Fibroblast of skin of left biceps (primary cell): ENCODE results near the gene KRT16.
A peak's percentile ranks its signal among the peaks of the same experiment; 100 is the strongest.
"Not testable (repeated sequence)": the region's sequence is repeated elsewhere in the genome, so short reads cannot be mapped to it uniquely, and the experiment has no call there.

Experiments
- DNase-seq, 2 experiments: peaks; one replicate each; pipeline ENCODE4 v3.0.0-alpha.2; 2013; ENCODE audit warnings: low read depth in 2 of 2

The KRT16 gene

DNA sequence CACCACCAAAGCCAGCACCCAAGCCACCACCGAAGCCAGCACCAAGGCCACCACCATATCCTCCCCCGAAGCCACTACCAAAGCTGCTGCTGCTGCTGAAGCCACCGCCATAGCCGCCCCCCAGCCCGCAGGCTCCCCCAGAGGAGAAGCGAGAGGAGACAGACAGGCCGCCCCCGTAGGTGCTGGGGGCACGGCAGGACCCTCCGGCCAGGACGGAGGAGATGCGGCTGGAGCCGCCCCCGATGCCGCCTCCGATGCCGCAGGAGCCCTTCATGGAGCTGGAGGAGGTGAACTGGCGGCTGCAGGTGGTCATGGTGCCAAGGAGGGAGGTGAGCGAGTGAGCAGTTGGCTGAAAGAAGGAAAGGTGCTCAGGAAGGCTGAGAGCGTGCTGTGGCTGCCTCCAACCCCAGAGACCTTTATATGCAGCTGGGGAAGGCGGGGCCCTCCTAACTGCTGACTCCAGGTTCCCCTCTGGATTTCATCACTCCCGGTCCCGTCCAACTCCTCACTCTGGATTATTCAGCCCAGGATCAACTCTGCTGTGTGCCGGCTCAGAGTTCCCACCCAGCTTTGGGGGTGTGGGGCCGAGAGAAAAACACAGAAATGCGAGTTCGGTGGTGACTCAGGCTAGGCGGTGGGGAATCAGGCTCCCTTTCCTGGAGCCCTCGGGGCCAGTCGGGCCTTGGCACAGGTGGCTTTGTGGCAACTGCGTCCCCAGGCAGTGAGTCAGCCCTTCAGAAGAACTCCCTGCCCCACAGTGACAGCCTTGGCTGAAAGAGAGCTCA lies at the start of gene KRT16:
Gene KRT16, minus strand, starts transcription at position 392 of the 785 bp plus-strand sequence. Its CDS starts 79 bp downstream, at position 313.
- not testable (repeated sequence) for DNase-seq

DNA sequence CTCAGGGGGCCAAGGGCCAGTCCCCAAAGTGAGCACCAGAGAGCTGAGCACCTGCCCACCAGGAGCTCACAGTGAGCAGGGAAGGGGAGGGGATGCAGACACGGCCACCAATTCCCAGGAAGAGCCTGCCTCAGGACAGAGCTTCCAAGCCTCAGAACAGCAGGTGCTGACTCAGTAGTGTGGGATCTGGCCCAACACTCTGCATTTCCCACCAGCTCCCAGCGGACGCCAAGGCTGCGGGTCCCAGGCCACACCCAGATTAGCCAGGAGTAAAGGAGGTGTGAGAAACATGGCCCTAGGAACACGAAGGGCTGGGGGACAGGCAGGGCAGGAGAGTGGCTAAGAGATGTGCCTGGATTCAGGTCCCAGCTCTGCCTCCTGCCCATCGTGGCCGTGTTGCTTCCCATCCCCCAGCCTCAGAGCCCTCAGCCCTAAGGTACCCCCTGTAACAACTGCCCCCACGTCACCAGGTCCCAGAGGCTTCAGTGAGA lies 47.7 kb upstream of the KRT16 start:
- DNase-seq = no peak

GRCh38 chr17:41659427-41660212 lies 47.1 kb upstream of the KRT16 start:
- DNase-seq = no peak

- DNase-seq = no peak
Observed at GRCh38 chr17:41658846-41659245, 46.3 kb upstream of the KRT16 start.

DNA sequence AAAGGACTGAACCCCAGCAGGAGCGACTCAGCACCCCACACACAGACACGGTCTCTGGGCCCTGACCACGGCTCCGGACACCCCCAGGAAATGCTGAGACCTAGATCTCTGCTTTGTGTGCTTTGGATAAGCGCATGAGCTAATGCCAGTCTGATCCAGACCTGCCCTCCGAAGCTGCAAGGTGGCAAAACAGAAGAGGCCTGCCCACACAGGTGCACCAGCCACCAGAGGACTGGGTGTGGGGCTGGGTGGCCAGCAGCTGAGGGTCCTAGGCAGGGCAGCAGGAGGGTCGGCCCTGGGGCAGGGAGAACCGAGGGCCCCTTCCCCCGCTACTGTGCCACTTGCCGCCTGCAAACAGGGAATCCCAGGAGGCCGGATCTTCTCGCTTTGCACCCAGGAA lies 45.4 kb upstream of the KRT16 start:
- DNase-seq = no peak

DNA sequence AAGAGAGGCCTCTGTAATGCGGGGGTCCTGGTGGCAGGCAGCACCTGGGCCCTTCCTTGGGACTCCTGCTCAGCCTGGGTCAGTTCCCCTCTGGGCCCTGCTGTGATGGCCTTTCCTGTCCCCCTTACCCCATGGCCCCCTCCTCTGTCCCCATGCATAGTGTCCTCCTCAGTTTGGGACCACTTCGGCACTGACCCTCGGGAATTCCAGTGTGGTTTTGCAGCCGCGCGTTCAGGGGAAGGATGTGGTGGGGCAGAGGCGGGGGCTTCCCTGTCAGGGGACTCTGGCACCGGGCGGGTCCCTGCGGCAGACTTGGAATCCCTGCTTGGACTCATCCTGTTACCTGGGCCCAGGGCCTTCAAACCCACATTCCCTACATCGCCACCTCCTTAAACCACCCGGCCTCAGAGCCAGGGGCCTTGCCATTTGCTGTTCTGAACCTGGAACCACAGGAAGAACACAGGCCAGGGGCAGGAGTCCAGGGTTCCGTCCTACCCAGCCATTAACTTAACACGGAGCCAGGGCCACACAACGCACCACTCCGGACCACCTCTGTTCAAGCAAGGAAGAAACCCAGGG lies 44.7 kb upstream of the KRT16 start:
- DNase-seq = no peak

DNA sequence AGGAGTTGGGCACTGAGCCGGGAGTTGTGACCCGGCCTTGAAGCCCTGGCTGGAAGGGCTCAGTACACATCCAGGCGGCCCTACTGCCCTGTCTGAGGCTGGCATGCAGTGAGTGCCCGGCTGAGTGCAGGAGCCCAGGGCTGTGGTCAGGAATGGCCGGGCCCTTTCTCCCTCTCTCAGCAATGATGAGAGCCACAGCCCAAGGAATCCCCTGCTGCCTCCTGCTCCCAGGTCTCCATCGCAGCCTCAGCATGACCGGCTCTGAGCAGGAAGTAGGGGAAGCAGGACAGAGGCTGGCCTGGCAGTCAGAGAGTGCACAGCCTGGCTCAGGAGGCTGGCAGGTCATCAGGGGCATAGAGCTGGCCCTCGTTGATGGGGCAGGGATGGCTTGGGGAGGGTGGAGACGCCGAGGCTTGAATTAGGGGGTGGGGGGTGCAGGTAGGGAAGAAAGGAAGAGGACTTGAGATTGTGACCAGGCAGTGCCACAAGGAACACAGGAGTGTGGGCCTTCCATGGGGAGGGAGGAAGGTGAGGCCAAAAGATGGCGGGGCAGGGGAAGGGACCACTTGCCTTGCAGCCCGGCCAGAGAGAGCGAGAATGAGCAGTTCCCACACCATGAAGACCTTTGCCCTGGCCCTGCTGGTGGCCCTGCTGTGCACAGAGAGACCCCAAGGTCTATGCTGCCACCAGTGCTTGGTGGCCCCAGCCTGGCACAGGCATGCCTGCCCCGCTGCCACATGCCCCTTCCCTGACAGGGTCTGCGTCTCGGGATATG lies 43.9 kb upstream of the KRT16 start:
- no peak for DNase-seq

DNA sequence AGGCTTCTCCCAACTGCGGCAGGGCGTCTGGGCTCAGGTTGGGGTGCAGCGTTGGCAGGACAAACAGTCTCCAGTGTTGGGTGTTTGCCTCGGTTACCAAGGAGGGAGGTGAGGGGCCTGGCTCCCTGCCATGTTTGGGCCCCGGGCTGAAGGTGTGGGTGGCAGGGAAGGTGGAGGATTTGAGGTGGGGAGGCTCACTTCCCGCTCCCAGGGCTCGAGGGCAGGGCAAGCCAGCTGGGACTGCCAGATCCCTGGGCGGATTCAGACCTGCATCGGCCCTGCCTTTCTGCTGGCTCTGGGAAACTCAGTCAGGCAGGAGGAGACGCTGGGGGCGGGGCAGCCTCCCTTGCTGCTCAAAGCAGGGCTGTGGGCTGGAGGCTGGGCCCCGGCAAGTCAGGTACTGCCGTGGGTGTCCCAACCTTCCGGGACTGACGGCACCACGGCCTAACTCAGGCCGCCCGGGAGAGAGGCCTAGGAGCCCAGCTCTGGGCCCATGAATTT lies 43.1 kb upstream of the KRT16 start:
- DNase-seq = no peak

DNA sequence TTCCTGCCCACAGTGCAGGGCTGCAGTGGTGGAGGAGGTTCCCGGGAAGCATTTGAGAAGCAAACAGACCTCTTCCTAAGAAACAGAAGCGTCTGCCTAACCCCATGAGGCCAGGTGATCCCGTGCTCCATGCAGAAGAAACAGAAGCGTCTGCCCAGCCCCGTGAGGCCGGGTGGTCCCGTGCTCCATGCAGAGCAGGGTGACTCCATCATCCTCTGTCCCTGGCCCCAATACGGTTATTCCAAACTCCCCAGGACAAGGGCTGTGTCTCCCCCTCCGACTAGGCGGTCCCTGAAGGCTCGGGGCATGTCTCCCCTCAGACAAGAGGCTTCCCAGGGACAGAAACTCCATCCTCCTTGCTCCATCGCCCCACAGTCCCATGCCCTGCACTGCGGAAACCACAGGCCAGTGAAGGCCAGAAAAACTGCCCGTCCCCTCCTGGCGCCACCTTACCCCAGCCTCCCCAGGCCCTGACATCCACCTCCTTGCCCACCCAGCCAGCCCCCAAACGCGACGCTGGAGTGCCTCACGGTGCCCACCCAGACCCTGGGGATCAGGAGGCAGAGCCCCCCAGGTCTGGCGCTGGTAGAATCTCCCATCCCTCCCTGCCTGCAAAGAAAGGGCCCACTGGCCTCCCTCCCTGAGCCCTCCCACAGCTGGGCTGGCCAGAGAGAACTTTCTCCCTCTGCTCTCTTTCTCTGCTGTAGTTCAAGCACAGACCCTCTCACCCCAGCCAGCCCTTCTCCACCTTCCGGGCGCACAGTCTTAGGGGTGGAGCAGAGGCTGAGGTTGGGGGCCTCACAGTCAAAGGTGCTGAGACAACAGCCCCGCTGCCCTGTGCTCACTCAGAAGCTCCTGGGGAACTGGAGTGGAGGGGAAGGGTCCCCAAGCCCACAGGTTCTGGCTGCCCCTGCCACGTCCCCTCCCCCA lies 42.4 kb upstream of the KRT16 start:
- DNase-seq = no peak

GRCh38 chr17:41653892-41654677 lies 41.5 kb upstream of the KRT16 start:
- DNase-seq = no peak

DNA sequence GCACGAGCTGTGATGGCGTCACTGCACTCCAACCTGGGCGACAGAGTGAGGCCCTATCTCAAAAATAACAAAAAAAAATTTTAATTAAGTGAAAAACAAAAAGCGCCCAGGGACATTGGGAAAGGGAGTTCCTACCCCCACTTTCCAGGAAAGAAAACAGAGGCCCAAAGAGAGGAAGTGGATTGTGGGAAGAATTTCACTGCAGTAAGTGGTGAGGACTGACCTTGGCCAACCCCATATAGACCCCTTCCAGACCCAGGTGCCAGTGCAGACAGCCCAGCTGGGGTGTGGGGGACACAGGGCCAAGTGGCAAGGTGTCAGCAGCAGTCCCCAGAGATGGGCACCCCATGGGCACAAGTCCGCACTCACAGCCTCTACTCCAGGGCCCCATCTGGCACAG lies 40.9 kb upstream of the KRT16 start:
- DNase-seq = no peak

DNA sequence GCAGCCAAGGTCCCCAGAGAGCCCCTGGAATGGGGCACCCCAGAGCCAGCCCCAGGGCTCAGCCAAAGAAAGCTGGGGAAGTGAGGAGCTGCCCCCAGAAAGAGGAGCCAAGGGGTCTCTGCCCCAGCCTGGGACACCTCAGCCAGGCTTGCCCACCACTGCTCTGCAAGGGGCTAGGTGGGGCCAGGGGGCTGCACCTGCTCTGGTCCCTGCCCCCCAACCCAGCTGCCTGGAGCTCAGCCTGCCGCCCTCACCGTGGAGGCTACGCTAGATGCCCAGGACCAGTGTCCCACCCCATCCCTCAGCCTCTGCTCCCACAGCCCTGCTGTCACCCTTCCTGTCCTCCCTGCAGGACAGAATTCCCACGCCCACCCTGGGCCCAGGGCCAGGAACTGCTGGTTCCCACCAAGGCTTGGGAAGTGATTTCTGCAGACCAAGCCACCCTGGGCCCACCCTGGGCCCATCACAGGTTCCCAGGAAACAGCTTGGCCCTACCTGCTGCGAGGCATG lies 39.9 kb upstream of the KRT16 start:
- DNase-seq = no peak

- no peak for DNase-seq
Observed at GRCh38 chr17:41651625-41652460, 39.3 kb upstream of the KRT16 start.

- DNase-seq = no peak
Observed at GRCh38 chr17:41650794-41651624, 38.4 kb upstream of the KRT16 start.

DNA sequence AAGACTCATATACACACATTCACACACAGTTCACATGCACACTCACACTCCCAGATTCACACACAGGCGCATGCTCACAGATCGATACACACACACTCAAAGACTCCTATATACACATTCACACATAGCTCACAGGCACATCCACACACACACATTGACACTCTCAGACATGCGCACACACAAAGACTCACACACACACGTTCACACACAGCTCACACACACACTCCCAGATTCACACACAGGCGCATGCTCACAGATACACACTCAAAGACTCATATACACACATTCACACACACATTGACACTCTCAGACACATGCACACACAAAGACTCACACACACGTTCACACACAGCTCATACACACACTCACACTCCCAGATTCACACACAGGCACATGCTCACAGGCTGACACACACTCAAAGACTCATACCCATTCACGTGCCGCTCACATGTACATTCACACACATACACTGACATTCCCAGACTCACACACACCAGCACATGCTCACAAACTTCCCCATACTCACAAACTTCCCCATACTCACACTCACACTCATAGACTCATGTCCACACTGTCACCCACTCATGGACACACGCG lies 37.5 kb upstream of the KRT16 start:
- no peak for DNase-seq

GRCh38 chr17:41648411-41649195 lies 36.0 kb upstream of the KRT16 start:
- DNase-seq = peak; percentile 54 to 55
